Transverse colon (tissue), 3 donors: ENCODE results near the gene ELOVL4.

Experiments
- POLR2A ChIP-seq: fragments of 450-650 bp; IDR thresholded peaks from one replicate; pipeline ENCODE4 v1.6.1; 2016; ENCODE audit warnings: antibody characterized with exemption, mild to moderate bottlenecking, moderate library complexity
- TF ChIP-seq, protein P1 (sequence below), 5 experiments: fragments of 200-600 bp in 3 of 5; fragments of 450-650 bp in 2 of 5; sonication (generic) in 3 of 5; IDR thresholded peaks; 1 replicate in 2 of 5; 2 replicates in 3 of 5; pipeline ENCODE4 v1.5.1; 2016 to 2017; ENCODE audit warnings: antibody characterized with exemption in 5 of 5, inconsistent platforms in 3 of 5, mild to moderate bottlenecking in 2 of 5, moderate library complexity in 1 of 5

DNA sequence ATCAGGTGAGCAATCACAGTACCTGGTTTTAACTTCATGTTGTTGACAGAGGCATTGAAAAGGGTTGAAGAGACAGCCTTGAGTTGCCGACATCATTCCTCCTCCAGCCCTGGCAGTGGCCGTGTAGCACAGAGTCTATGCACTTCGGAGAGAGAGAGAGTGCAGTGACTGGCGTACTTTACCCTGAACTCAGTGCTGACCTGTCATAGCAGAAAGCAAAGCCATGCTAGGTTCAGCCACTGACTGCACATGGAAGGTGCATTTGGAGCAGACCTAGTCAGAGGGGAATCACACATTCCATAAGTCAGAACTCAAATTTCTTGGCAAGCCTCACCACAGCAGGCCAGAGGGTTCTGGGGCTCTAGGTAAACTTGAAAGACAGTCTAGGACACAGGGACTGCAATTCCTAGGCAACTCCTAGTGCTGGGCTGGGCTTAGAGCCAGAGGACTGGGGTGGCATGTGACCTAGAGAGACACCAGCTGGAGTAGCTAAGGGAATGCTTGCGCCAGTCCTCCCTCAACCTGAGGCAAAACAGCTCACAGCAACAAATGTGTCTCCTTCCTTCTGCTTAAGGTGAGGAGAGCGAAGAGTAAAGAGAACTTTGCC lies 69.1 kb downstream of the ELOVL4 start:
- TF ChIP-seq, protein P1, sequence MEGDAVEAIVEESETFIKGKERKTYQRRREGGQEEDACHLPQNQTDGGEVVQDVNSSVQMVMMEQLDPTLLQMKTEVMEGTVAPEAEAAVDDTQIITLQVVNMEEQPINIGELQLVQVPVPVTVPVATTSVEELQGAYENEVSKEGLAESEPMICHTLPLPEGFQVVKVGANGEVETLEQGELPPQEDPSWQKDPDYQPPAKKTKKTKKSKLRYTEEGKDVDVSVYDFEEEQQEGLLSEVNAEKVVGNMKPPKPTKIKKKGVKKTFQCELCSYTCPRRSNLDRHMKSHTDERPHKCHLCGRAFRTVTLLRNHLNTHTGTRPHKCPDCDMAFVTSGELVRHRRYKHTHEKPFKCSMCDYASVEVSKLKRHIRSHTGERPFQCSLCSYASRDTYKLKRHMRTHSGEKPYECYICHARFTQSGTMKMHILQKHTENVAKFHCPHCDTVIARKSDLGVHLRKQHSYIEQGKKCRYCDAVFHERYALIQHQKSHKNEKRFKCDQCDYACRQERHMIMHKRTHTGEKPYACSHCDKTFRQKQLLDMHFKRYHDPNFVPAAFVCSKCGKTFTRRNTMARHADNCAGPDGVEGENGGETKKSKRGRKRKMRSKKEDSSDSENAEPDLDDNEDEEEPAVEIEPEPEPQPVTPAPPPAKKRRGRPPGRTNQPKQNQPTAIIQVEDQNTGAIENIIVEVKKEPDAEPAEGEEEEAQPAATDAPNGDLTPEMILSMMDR (IDR thresholded peaks at IDR 0.05), result no peak
- no peak for TF ChIP-seq POLR2A
